Measurements from ENCODE around the gene AQP9.
"Not testable (repeated sequence)": the region's sequence is repeated elsewhere in the genome, so short reads cannot be mapped to it uniquely, and the experiment has no call there.

Gene AQP9

DNA sequence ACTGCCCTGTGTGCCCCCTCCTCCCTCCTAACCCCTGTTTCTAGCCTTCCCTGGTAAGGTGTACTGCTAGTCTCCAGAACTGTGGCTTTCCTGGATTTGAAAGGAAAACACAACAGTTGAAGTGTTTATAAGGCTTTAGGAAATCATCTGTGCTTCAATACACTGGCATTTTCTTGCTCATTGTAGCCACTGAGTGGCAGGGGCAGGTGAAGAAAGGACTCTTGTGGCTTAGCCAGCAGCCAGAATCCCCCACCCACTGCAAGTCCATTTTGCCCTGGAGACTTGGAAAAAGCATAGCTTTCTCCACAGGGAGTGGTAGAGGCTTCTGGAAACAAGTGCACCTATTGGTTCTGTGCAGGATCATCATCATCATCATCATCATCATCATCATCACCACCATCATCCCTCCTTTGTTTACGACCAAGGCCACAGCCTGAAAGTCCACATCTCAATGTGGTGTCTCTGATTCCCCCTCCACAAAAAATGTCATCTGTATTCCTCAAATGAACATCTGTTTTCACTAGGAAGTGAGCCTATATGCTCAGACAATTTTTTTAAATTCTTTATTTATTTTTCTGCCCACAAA lies 33.4 kb downstream of the AQP9 start:
- DNase-seq: no peak
- in situ Hi-C loops (cut with HindIII; ENCODE audit: low pct_ligation_motif_present, low pct_unique_long_range_greater_than_20kb, low sequenced_read_pairs): no loop called here

DNA sequence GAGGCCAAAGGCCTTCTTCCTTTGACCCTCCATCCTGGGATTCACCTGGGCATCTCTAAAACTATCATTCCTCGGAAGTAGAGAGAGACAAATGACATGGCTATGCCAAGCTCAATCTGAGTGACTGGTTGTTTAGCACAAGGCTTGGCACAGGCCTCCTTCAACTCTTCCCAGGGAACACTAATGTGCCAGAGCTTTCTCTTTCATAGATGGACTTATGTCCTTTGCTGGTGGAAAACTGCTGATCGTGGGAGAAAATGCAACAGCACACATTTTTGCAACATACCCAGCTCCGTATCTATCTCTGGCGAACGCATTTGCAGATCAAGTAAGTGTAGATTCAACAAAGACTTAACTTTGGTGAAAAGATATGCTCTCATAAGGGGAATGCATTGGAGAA lies 36.5 kb downstream of the AQP9 start:
- no peak for DNase-seq
- in situ Hi-C loops (cut with HindIII; ENCODE audit: low pct_ligation_motif_present, low pct_unique_long_range_greater_than_20kb, low sequenced_read_pairs): no loop called here

DNA sequence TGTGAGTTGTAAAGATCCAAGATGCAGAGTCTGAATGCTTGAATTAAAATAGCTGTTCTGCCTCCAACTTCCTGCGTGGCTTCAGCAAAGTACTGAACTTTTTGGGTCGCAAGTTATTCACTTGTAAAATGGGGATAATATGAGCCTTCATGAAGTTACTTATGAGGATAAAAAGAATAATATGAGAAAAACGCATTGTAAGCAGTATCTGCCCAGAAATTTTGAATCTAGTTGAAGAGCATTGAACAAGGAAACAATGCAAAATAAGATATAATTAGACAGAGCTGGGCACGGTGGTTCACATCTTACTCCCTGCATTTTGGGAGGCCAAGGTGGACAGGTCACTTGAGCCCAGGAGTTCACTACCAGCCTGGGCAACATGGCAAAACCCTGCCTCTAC lies 37.8 kb downstream of the AQP9 start:
- in situ Hi-C loops (cut with HindIII; ENCODE audit: low pct_ligation_motif_present, low pct_unique_long_range_greater_than_20kb, low sequenced_read_pairs): no loop called here
- DNase-seq: no peak

DNA sequence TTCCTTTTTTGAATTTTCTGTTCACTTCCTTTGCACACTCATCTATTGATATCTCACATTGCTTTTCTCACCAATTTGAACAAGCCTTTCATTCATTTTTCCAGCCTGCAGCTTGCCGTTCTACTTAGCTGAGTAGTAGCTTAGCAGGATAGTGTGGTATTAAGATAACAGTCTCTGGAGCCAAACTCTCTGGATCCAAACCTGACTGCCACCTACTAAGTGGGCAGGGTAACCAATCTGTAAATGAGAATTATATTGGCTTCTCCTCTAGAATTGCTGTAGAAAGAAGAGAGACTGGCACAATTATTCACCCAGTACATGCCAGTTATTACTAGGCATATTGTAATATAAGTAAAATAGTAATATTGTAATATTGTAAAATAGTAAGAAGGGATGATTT lies 40.5 kb downstream of the AQP9 start:
- no peak for DNase-seq
- in situ Hi-C loops (cut with HindIII; ENCODE audit: low pct_ligation_motif_present, low pct_unique_long_range_greater_than_20kb, low sequenced_read_pairs): no loop called here

DNA sequence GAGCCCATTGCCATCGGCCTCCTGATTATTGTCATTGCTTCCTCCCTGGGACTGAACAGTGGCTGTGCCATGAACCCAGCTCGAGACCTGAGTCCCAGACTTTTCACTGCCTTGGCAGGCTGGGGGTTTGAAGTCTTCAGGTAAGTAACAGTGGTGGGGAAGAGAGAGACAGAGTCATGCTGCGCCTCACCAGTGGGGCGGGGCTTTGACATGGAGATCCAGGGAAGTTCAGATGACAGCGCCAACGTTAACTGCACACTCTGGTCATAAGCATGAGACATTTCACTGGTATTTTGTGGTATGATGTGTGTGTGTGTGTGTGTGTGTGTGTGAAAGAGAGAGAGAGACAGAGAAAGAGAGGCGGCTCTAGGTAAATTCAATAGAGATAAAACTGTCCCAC lies 41.0 kb downstream of the AQP9 start:
- in situ Hi-C loops (cut with HindIII; ENCODE audit: low pct_ligation_motif_present, low pct_unique_long_range_greater_than_20kb, low sequenced_read_pairs): no loop called here
- DNase-seq: no peak

DNA sequence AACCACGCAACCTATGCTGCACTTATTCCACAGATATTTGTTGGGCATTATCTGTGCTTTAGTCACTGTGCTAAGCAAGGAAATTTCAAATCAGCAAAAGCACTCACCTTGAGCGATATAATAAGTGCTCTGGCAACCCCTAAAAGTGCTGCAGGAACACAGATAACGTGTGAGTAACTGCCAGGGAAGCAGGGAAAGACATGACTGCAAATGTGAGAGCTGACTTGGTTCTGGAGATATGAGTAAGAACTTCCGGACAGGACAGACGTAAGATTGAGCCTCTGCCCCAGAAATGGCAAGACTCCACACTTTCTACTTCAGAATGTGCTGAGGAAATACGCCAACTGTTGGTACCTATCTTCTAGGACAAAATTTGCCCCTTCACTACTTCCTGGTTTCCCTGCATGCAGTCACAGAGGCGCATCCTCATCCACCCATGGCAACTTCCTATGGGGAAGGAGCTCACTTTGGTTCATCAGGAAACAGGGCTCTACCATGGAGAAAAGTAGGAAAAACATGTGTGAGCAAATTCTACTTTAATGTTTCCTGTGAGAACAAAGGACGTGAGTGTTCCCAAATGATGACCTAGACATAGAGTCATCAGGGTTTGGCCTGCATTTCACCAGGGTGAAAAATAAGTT lies 41.7 kb downstream of the AQP9 start:
- no peak for DNase-seq
- in situ Hi-C loops (cut with HindIII; ENCODE audit: low pct_ligation_motif_present, low pct_unique_long_range_greater_than_20kb, low sequenced_read_pairs): no loop called here

DNA sequence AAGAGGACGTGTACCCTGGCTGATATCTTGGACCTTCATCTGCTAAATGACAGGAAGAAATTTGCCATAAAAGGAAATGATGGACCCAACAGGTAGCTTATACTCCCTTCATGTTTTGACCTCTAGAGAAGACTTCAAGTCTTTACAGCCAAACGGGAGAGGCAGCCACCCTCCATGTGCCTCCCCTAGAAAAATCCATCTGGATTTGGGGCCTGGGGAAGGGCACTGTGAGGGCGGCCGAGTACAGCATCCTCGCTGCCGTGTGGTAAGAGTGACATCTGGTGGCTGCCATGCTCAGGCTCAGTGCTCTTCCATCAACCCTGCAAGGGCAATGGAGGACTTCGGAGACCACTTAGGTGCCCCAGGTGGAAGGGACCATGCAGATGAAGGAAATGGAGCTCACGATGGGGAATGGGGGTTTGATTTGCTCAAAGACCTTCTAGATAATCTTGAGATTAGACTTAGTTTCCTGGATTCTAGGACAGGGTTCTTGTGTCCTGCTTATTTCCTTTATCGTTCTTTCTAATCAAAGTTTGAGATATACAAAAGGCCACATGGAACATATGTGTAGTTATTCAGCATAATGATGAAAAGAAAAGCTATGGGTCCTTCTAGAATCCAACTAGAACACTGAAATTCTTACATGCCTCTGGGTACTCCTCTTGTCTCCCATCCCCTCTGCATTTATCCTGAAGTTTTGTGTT lies 44.4 kb downstream of the AQP9 start:
- in situ Hi-C loops (cut with HindIII; ENCODE audit: low pct_ligation_motif_present, low pct_unique_long_range_greater_than_20kb, low sequenced_read_pairs): no loop called here
- DNase-seq: peak; percentile 44

DNA sequence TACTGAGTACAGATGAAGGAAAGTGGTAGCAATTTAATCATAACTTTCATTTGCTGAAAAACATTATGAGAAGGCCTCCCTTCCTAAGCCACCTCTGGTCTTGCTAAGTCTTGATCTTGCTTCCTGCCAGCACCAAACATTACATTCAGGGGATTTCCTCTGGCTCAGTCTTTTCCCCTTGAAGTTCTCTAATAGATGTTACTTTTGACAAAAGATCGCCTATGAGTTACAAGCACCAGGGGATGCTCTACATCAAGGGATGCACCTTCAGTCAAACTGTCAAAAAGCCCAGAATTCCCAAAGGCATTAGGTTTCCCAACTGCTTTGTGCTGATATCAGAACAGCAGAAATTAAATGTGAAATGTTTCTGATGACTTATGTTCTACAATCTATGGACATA lies 47.3 kb downstream of the AQP9 start:
- no peak for DNase-seq
- in situ Hi-C loops (cut with HindIII; ENCODE audit: low pct_ligation_motif_present, low pct_unique_long_range_greater_than_20kb, low sequenced_read_pairs): no loop called here

DNA sequence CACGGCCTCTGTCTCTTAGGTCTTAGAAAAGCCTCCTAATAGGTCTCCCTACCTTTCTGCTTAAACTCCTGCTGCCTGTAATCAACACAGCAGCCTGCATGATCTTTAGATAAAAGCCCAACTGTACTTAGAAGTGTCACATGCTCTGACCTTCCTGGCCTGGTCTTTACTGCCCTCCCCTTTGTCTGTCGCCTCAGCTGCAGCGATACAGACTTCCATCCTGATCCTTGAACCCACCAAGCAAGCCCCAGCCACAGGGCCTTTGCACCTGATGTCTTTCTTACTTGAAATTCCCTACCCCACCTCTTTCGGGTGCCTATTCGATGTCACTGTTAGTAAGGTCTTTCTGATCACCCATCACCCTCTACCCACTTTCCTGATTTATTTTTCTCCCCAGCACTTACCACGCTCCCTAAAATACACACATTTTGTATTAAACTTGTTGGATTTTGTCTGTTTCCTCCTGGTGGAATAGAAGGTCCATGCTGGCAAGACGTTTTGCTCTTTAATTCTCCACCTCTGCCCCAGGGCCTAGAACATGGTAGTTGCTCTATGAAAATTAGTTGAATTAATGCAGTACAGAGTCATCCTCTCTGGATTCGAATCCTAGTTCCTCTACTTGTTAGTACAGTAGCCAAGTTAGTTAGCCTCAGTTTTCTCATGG lies 51.1 kb downstream of the AQP9 start:
- no peak for DNase-seq
- in situ Hi-C loops (cut with HindIII; ENCODE audit: low pct_ligation_motif_present, low pct_unique_long_range_greater_than_20kb, low sequenced_read_pairs): no loop called here

DNA sequence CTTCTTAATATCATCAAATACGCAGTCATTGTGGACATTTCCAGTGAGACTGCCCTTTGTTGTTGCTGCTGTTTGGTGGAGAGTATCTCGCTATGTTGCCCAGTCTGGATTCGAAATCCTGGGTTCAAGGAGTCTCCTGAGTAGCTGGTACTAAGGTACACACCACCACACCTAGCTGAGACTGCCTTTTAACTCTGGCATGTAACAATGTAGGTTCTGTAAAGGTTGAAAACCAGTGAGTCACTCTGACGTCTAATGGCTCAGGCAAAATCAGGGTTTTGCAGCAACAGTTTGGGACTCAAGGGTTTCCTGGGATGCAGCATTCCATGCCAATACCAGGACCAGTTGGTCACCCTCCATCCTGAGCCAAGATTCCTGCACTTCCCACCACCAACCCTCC lies 52.2 kb downstream of the AQP9 start:
- DNase-seq: no peak

DNA sequence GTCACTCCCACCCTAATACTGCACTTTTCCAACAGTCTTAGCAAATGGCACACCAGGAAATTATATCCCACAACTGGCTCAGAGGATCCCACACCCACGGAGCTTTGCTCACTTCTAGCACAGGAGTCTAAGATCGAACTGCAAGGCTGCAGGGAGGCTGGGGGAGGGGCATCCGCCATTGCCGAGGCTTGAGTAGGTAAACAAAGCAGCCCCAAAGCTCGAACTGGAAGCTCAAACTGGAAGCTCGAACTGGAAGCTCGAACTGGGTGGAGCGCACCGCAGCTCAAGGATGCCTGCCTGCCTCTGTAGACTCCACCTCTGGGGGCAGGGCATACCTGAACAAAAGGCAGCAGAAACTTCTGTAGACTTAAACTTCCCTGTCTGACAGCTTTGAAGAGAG lies 55.5 kb downstream of the AQP9 start:
- in situ Hi-C loops (cut with HindIII; ENCODE audit: low pct_ligation_motif_present, low pct_unique_long_range_greater_than_20kb, low sequenced_read_pairs); DNase-seq: not testable (repeated sequence)

More for the DNA sequence above, 52.2 kb downstream of the AQP9 start:
- in situ Hi-C loops (cut with HindIII; ENCODE audit: low pct_ligation_motif_present, low pct_unique_long_range_greater_than_20kb, low sequenced_read_pairs): no loop called here

DNA sequence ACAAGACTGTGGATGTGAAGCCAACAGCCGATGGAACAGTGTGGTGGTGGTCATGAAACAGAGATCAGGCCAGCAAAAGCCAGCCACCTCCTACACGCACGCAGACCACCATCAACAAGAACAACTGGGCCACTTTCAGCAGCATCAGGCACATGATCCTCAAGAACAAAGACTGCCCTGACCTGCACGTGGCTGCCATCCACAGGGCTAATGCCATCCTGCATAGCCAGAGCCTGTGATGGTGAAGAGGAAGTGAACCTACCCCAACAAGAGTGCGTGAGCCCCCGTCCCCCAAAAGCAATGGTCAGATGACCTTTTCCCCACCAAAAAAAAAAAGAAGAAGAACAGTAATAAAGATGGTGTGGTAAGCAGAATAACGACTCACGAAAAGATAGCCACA lies 62.6 kb downstream of the AQP9 start:
- no peak for DNase-seq
- in situ Hi-C loops (cut with HindIII; ENCODE audit: low pct_ligation_motif_present, low pct_unique_long_range_greater_than_20kb, low sequenced_read_pairs): no loop called here

DNA sequence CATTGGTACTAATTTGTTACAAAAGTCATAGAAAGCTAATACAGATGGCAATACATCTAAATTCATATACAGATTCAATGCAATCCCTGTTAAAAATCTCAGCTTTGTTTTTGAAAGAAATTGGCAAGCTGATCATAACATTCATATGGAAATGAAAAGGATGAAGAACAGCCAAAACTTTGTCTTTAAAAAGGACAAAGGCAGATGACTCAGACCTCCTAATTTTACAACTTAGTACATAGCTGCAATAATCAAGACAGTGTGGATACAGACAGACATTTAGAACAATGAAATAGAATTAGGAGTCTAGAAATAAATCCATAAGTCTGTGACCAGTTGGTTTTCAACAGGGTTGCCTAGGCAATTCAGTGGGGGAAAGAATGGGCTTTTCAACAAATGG lies 63.3 kb downstream of the AQP9 start:
- in situ Hi-C loops (cut with HindIII; ENCODE audit: low pct_ligation_motif_present, low pct_unique_long_range_greater_than_20kb, low sequenced_read_pairs): no loop called here
- no peak for DNase-seq

DNA sequence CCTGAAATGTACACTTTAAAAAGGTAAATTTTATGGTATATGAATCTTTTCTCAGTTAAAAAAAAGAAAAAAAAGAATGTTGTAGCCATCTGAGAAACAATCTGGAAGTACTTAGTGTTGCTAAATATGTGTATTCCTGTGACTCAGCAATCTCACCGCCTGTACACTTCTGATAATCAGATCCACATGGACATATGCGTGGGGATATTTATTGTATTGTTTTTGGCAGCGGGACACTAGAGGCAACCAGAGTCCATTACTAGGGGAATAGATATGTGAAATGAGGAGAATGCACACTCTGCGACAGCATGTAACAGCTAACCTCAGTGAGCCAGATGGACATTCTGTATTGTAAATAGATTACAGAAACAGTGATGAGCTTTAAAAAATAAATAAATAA lies 65.4 kb downstream of the AQP9 start:
- in situ Hi-C loops (cut with HindIII; ENCODE audit: low pct_ligation_motif_present, low pct_unique_long_range_greater_than_20kb, low sequenced_read_pairs): no loop called here
- no peak for DNase-seq

DNA sequence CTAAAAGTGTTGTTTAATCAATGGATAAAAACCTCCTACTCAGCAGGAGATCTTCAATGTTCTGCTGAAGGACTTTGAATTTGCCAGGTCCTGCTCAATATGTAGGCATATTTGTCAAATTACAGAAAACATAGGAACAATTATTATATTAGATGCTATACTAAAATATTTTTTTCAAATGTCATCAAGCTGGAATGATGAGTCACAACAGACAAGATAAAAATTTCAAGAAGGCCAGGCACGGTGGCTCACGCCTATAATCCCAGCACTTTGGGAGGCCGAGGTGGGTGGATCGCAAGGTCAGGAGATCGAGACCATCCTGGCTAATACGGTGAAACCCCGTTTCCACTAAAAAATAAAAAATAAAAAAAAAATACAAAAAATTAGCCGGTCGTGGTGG lies 68.0 kb downstream of the AQP9 start:
- DNase-seq: no peak
- in situ Hi-C loops (cut with HindIII; ENCODE audit: low pct_ligation_motif_present, low pct_unique_long_range_greater_than_20kb, low sequenced_read_pairs): no loop called here

DNA sequence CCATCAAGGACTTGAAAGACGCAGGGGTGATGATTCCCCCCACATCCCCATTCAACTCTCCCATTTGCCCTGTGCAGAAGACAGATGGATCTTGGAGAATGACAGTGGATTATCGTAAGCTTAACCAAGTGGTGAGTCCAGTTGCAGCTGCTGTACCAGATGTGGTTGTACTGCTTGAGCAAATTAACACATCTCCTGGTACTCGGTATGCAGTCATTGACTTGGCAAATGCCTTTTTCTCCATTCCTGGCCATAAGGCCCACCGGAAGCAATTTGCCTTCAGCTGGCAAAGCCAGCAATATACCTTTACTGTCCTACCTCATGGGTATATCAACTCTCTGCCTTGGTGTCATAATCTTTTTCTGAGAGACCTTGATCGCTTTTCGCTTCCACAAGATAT lies 70.0 kb downstream of the AQP9 start:
- in situ Hi-C loops (cut with HindIII; ENCODE audit: low pct_ligation_motif_present, low pct_unique_long_range_greater_than_20kb, low sequenced_read_pairs); DNase-seq: not testable (repeated sequence)

DNA sequence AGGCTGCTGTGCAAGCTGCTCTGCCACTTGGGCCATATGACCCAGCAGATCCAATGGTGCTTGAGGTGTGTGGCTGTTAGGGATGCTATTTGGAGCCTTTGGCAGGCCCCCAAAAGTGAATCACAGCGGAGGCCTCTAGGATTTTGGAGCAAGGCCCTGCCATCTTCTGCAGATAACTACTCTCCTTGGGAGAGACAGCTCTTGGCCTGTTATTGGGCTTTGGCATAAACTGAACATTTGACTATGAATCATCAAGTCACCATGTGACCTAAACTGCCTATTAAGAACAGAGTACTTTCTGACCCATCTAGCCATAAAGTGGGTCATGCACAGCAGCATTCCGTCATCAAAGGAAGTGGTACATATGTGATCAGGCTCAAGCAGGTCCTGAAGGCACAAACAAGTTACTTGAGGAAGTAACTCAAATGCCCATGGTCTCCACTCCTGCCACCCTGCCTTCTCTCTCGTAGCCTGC lies 70.9 kb downstream of the AQP9 start:
- in situ Hi-C loops (cut with HindIII; ENCODE audit: low pct_ligation_motif_present, low pct_unique_long_range_greater_than_20kb, low sequenced_read_pairs); DNase-seq: not testable (repeated sequence)

DNA sequence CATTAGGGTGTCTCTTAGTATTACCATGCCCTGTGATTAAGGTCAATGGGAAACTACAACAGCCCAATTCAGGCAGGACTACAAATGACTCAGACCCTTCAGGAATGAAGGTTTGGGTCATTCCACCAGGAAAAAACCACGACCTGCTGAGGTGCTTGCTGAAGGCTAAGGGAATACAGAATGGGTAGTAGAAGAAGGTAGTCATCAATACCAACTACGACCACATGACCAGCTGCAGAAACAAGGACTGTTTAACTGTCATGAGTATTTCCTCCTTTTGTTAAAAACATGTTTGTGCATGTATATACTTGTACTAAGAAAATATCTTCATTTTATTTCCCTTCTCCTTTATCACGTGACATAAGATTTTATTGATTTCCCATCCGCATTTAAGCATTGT lies 71.8 kb downstream of the AQP9 start:
- DNase-seq; in situ Hi-C loops (cut with HindIII; ENCODE audit: low pct_ligation_motif_present, low pct_unique_long_range_greater_than_20kb, low sequenced_read_pairs): not testable (repeated sequence)

DNA sequence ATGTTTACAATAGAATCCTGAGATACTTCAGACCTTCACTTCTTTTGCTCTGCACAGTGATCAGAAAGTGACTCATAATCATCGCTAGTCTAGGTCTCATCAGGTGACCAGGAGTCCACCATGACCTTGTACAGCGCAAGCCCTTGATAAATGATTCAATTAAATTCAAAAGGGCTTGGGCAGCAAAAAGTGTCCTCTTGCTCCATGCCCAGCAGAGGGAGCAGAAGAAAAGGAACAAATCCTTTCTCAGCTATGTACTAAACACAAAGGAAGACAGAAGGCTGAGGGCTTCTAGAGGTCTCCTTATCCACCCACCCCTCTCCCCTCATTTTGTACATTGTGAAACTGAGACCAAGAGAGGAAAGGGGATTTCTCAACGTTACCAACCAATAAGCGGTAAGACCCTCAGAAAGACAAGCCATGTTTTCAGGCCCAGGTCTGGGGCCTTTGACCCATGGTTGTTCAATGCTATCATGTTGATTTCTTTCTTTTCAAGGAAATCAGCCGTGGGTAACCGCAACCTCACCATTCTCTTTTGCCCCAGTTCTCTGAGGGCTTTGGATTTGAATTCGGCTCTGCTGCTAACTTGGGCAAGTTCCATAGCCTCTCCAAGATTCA lies 74.8 kb downstream of the AQP9 start:
- peak; percentile 57 for DNase-seq
- in situ Hi-C loops (cut with HindIII; ENCODE audit: low pct_ligation_motif_present, low pct_unique_long_range_greater_than_20kb, low sequenced_read_pairs): no loop called here

Data from ACHN (cell line).